ENCODE measurements around the gene DTX3. TPM values are rescaled to one million over a fixed set of nuclear protein-coding genes. Genes with fewer than 3 reads are reported as not detected.

DTX3 gene
- total and polyA plus RNA-seq, 9 donors = 37.9 to 75.2 (median 56.2) TPM

- TF ChIP-seq POLR2A (IDR thresholded peaks at IDR 0.05) = no peak
- TF ChIP-seq CTCF (IDR thresholded peaks at IDR 0.05) = no peak
- no peak for TF ChIP-seq EP300 (IDR thresholded peaks at IDR 0.05)
Observed at GRCh38 chr12:57577981-57578758, 26.5 kb upstream of the DTX3 start.

GRCh38 chr12:57579011-57579410 lies 25.6 kb upstream of the DTX3 start:
- DNase-seq = no peak
- no peak overlapping the region for H3K4me3 ChIP-seq
- WGBS, 3 donors = 70 to 78% (median 76%) methylated on average over 2 of the region's 2 CpGs
- TF ChIP-seq EP300 (IDR thresholded peaks at IDR 0.05) (no peak), POLR2A (IDR thresholded peaks at IDR 0.05) (no peak), CTCF (IDR thresholded peaks at IDR 0.05) (no peak)
- intact Hi-C loops (cut with DNase I) = no loop called here
- H3K27ac ChIP-seq = no peak overlapping the region
- no peaks in the 10 kb centered on the region for H3K9me3 ChIP-seq
- no peaks in the 10 kb centered on the region for H3K27me3 ChIP-seq
- no peaks in the 10 kb centered on the region for H3K4me1 ChIP-seq (ENCODE audit: insufficient read depth)
- no peaks in the 10 kb centered on the region for H3K36me3 ChIP-seq

More at GRCh38 chr12:57577981-57578758, 26.5 kb upstream of the DTX3 start:
- no peaks in the 10 kb centered on the region for H3K4me1 ChIP-seq (ENCODE audit: insufficient read depth)
- no peaks in the 10 kb centered on the region for H3K27me3 ChIP-seq
- H3K9me3 ChIP-seq = no peaks in the 10 kb centered on the region
- 76 to 80% (median 76%) methylated on average over 12 of the region's 12 CpGs for WGBS, 3 donors
- intact Hi-C loops (cut with DNase I) = no loop called here
- H3K27ac ChIP-seq = no peak overlapping the region
- no peak overlapping the region for H3K4me3 ChIP-seq
- no peak for DNase-seq
- H3K36me3 ChIP-seq = no peaks in the 10 kb centered on the region

- Histone ChIP-seq H3K36me3 (no peaks in the 10 kb centered on the region), H3K4me3 (no peak overlapping the region), H3K9me3 (no peaks in the 10 kb centered on the region), H3K27me3 (no peaks in the 10 kb centered on the region), H3K4me1 (ENCODE audit: insufficient read depth) (no peaks in the 10 kb centered on the region), H3K27ac (no peak overlapping the region)
- DNase-seq = no peak
- intact Hi-C loops (cut with DNase I) = no loop called here
- 86 to 89% (median 89%) methylated on average over 8 of the region's 8 CpGs for WGBS, 3 donors
- TF ChIP-seq CTCF (IDR thresholded peaks at IDR 0.05) (no peak), POLR2A (IDR thresholded peaks at IDR 0.05) (no peak), EP300 (IDR thresholded peaks at IDR 0.05) (no peak)
Observed at GRCh38 chr12:57579677-57580465, 24.8 kb upstream of the DTX3 start.

- Histone ChIP-seq H3K4me1 (ENCODE audit: insufficient read depth) (no peaks in the 10 kb centered on the region), H3K4me3 (no peak overlapping the region), H3K9me3 (no peaks in the 10 kb centered on the region), H3K27ac (no peak overlapping the region), H3K27me3 (no peaks in the 10 kb centered on the region), H3K36me3 (no peaks in the 10 kb centered on the region)
- 85 to 96% (median 93%) methylated on average over 4 of the region's 4 CpGs for WGBS, 3 donors
- no peak for DNase-seq
- TF ChIP-seq POLR2A (IDR thresholded peaks at IDR 0.05) (no peak), EP300 (IDR thresholded peaks at IDR 0.05) (no peak), CTCF (IDR thresholded peaks at IDR 0.05) (no peak)
- intact Hi-C loops (cut with DNase I) = no loop called here
Observed at GRCh38 chr12:57580466-57580795, 24.2 kb upstream of the DTX3 start.
